ENCODE measurements around the gene MAN2A1.

DNA sequence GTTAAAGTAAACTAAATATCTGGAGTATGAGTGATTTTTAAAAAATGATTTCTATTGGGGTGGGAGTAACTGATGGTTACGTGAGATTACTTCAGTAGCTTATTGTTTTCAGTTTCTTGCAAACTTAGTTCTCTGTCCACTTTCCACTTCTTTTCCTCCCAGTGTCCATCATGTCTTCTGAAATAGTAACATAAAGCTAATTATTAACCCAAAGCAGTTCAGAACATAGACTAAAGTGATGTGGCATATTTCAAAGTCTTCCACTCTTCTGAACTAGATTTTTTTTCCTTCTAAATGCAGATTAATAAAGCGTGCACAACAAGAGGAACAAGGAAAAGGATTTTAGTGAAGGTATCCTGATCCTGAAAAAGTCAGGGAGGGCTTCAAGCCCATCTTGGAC, 114.1 kb downstream of the MAN2A1 start:
- TF ChIP-seq, protein P1, sequence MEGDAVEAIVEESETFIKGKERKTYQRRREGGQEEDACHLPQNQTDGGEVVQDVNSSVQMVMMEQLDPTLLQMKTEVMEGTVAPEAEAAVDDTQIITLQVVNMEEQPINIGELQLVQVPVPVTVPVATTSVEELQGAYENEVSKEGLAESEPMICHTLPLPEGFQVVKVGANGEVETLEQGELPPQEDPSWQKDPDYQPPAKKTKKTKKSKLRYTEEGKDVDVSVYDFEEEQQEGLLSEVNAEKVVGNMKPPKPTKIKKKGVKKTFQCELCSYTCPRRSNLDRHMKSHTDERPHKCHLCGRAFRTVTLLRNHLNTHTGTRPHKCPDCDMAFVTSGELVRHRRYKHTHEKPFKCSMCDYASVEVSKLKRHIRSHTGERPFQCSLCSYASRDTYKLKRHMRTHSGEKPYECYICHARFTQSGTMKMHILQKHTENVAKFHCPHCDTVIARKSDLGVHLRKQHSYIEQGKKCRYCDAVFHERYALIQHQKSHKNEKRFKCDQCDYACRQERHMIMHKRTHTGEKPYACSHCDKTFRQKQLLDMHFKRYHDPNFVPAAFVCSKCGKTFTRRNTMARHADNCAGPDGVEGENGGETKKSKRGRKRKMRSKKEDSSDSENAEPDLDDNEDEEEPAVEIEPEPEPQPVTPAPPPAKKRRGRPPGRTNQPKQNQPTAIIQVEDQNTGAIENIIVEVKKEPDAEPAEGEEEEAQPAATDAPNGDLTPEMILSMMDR (conservative IDR thresholded peaks at IDR 0.05; ENCODE audit: low read depth, low read length): no peak
- TF ChIP-seq EZH2 (IDR thresholded peaks at IDR 0.05; ENCODE audit: borderline replicate concordance, low read depth, low read length, poor library complexity, severe bottlenecking): no peak
